Neural cell (in vitro differentiated cells): ENCODE results near the gene LRRTM2. TPM values are rescaled to one million over a fixed set of nuclear protein-coding genes. Genes with fewer than 3 reads are reported as not detected.

Experiments used
- H2AFZ ChIP-seq: fragments of 200-600, 300-800 bp; sonication (generic), shearing (Covaris generic); 2 replicates; pipeline ENCODE4 v1.6.0; 2014; ENCODE audit warnings: low read depth, mild to moderate bottlenecking, antibody characterized with exemption, low read length, moderate library complexity
- H3F3A ChIP-seq: fragments of 200-600 bp; shearing (Covaris generic); 2 replicates; pipeline ENCODE4 v1.6.1; 2016; ENCODE audit warnings: mild to moderate bottlenecking, moderate library complexity, mixed read lengths, antibody characterized with exemption, low read length; ENCODE audit not compliant: insufficient read depth, poor library complexity, severe bottlenecking
- H3K27ac ChIP-seq: fragments of 200-600, 300-800 bp; sonication (generic), shearing (Covaris generic); 2 replicates; pipeline ENCODE4 v1.5.1; 2014; ENCODE audit warnings: mild to moderate bottlenecking, low read length, moderate library complexity
- H3K27me3 ChIP-seq: fragments of 300-800, 200-600 bp; sonication (generic), shearing (Covaris generic); 2 replicates; pipeline ENCODE4 v1.6.0; 2014; ENCODE audit warnings: mild to moderate bottlenecking, low read depth, low read length, moderate library complexity; ENCODE audit not compliant: insufficient read depth
- H3K36me3 ChIP-seq: fragments of 300-800, 200-600 bp; sonication (generic), shearing (Covaris generic); 2 replicates; pipeline ENCODE4 v1.5.1; 2014; ENCODE audit warnings: mild to moderate bottlenecking, antibody characterized with exemption, low read length, moderate library complexity; ENCODE audit not compliant: insufficient read depth
- H3K4me2 ChIP-seq: fragments of 300-800, 200-600 bp; sonication (generic), shearing (Covaris generic); 2 replicates; pipeline ENCODE4 v1.6.0; 2014; ENCODE audit warnings: mild to moderate bottlenecking, low read length
- H3K4me3 ChIP-seq: fragments of 300-800, 200-600 bp; sonication (generic), shearing (Covaris generic); 2 replicates; pipeline ENCODE4 v1.5.1; 2014; ENCODE audit warnings: mild to moderate bottlenecking, low read length, moderate library complexity
- H3K79me2 ChIP-seq: fragments of 200-600 bp; shearing (Covaris generic); replicated peaks from 2 replicates; pipeline ENCODE4 v1.6.0; 2014; ENCODE audit warnings: mild to moderate bottlenecking, low read length, moderate library complexity; ENCODE audit not compliant: insufficient read depth
- H3K9ac ChIP-seq: fragments of 300-800, 200-600 bp; sonication (generic), shearing (Covaris generic); 2 replicates; pipeline ENCODE4 v1.6.1; 2016; ENCODE audit warnings: mild to moderate bottlenecking, low read length, mixed read lengths
- H3K9me2 ChIP-seq: fragments of 200-600 bp; shearing (Covaris generic); 2 replicates; pipeline ENCODE4 v1.6.1; 2016; ENCODE audit warnings: mild to moderate bottlenecking, low read length, mixed read lengths; ENCODE audit not compliant: insufficient read depth
- H3K9me3 ChIP-seq: fragments of 200-600, 300-800 bp; sonication (generic), shearing (Covaris generic); 2 replicates; pipeline ENCODE4 v1.6.1; 2016; ENCODE audit warnings: mild to moderate bottlenecking, mixed run types, low read length, moderate library complexity, mixed read lengths
- H4K20me1 ChIP-seq: fragments of 200-600 bp; shearing (Covaris generic); 2 replicates; pipeline ENCODE4 v1.6.1; 2016; ENCODE audit warnings: mild to moderate bottlenecking, mixed run types; ENCODE audit not compliant: insufficient read depth
- CTCF ChIP-seq: fragments of 450-650 bp; IDR thresholded peaks from 2 replicates; pipeline ENCODE4 v1.5.1; 2014; ENCODE audit warnings: antibody characterized with exemption, mild to moderate bottlenecking, moderate library complexity; ENCODE audit not compliant: poor library complexity, severe bottlenecking
- EP300 ChIP-seq: fragments of 450-650 bp; conservative IDR thresholded peaks from 2 replicates; pipeline ENCODE4 v1.6.1; 2014; ENCODE audit warnings: antibody characterized with exemption, mild to moderate bottlenecking, moderate library complexity; ENCODE audit not compliant: poor library complexity, severe bottlenecking
- EZH2 ChIP-seq: fragments of 200-600, 300-800 bp; shearing (Covaris generic), sonication (generic); IDR thresholded peaks from 2 replicates; pipeline ENCODE4 v1.6.1; 2014; ENCODE audit warnings: antibody characterized with exemption, low read length, borderline replicate concordance, mild to moderate bottlenecking; ENCODE audit not compliant: insufficient read depth, poor library complexity, severe bottlenecking
- MXI1 ChIP-seq: fragments of 450-650 bp; conservative IDR thresholded peaks from 2 replicates; pipeline ENCODE4 v1.6.1; 2014; ENCODE audit warnings: antibody characterized with exemption, mild to moderate bottlenecking; ENCODE audit not compliant: poor library complexity, severe bottlenecking
- POLR2AphosphoS5 ChIP-seq: IDR thresholded peaks from 2 replicates; pipeline ENCODE4 v1.6.1; 2012
- RAD21 ChIP-seq: fragments of 450-650 bp; conservative IDR thresholded peaks from 2 replicates; pipeline ENCODE4 v1.6.1; 2014; ENCODE audit warnings: antibody characterized with exemption, mild to moderate bottlenecking, moderate library complexity
- REST ChIP-seq: IDR thresholded peaks from 2 replicates; pipeline ENCODE4 v1.6.1; 2012; ENCODE audit warnings: borderline replicate concordance
- SMC3 ChIP-seq: fragments of 450-650 bp; conservative IDR thresholded peaks from 2 replicates; pipeline ENCODE4 v1.6.1; 2014; ENCODE audit warnings: antibody characterized with exemption, mild to moderate bottlenecking, moderate library complexity; ENCODE audit not compliant: poor library complexity
- TAF1 ChIP-seq: IDR thresholded peaks from 2 replicates; pipeline ENCODE4 v1.6.1; 2012; ENCODE audit warnings: low read depth
- polyA plus RNA-seq: library from polyadenylated mRNA; depleted of rRNA; stranded (reverse); fragments of >200 nt; gene quantifications from 2 replicates; pipeline ENCODE4 v1.2.3, GENCODE V29; 2014

Gene LRRTM2
- polyA plus RNA-seq, 1 donor from 2014 or later, result 5.9 TPM

DNA sequence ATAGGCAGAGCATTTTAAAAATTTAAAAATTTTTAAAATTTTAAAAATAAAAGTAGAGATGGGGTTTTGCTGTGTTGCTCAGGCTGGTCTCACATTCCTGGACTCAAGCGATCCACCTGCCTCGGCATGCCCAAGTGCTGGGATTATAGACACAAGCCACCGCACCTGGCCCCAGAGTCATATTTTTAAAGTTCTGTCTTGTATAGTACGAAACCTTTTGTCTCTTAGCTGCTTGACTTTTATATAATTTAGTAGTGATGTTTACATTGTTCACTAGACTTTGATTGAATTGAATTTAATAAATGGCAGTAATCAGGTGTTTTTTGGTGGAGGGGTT is 31.0 kb downstream of the LRRTM2 start:
- H3K27me3 ChIP-seq, result no peaks in the 10 kb centered on the region
- no peaks in the 10 kb centered on the region for H4K20me1 ChIP-seq
- H3K4me2 ChIP-seq, result no peak overlapping the region

DNA sequence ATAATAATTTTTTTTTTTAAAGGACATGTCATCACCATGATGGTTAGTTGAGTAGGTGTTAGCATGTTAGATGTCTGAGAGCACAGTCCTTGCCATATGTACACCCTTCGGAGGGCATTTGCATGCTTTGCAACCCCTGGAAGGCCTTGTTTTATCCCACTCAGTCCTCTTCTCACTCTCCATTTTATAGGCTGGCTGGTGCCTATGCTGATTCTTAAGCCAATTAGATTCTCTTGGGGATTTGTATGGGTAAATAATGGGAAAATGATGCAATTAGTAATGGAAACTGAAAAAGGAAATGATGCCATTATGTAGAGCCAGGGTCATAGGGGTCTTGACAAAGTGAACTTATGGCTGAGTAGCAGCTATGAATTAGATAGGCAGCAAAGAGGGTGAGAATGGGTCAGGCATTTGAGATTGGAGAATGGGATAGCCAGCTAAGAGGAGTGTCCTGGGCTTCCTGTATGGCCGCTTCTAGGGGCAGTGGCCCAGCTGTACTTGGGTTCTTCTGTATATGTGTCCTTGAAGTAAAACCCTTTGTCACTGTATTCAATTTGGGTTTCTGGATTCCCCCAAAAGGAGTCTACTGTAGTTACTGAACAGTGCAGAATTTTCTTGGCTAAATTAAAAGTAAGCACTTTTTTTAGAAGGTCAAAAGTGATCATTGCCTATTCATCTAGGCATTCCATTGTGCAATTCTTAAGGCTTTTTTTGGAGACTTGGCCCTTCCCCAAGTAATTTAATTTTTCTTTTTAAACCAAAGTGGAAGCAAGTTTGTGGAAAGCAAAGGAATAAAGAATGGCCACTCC is 31.6 kb downstream of the LRRTM2 start:
- Histone ChIP-seq H3K4me3 (no peak overlapping the region), H3K27me3 (no peaks in the 10 kb centered on the region), H3F3A (no peaks in the 10 kb centered on the region), H2AFZ (no peak overlapping the region), H3K27ac (no peak overlapping the region), H3K79me2 (peaks cover 8% of the 10 kb centered on the region), H3K4me2 (no peak overlapping the region), H3K9me3 (no peaks in the 10 kb centered on the region), H4K20me1 (no peaks in the 10 kb centered on the region), H3K9ac (no peak overlapping the region), H3K9me2 (no peaks in the 10 kb centered on the region), H3K36me3 (no peaks in the 10 kb centered on the region)
- TF ChIP-seq TAF1, result no peak
- no peak for TF ChIP-seq EP300
- no peak for TF ChIP-seq MXI1
- TF ChIP-seq SMC3, result no peak
- no peak for TF ChIP-seq CTCF
- TF ChIP-seq RAD21, result no peak

More for the DNA sequence above, 31.0 kb downstream of the LRRTM2 start:
- Histone ChIP-seq H3K27ac (no peak overlapping the region), H2AFZ (no peak overlapping the region), H3K79me2 (peaks cover 8% of the 10 kb centered on the region), H3K4me3 (no peak overlapping the region), H3F3A (no peaks in the 10 kb centered on the region), H3K9me2 (no peaks in the 10 kb centered on the region), H3K9ac (no peak overlapping the region), H3K36me3 (no peaks in the 10 kb centered on the region), H3K9me3 (no peaks in the 10 kb centered on the region)
- TF ChIP-seq SMC3, result no peak
- no peak for TF ChIP-seq MXI1
- TF ChIP-seq EP300, result no peak
- TF ChIP-seq EZH2, result no peak
- TF ChIP-seq RAD21, result no peak
- no peak for TF ChIP-seq CTCF
- TF ChIP-seq REST, result no peak
- no peak for TF ChIP-seq TAF1
- TF ChIP-seq POLR2AphosphoS5, result no peak
